GM12891 (cell line): ENCODE measurements around the gene NHSL1.

Source experiments
- PAX5 ChIP-seq: IDR thresholded peaks from 2 replicates; pipeline ENCODE4 v1.6.1; 2011; ENCODE audit warnings: low read length, moderate library complexity, mild to moderate bottlenecking; ENCODE audit not compliant: insufficient read depth, severe bottlenecking
- POLR2A ChIP-seq: IDR thresholded peaks from 2 replicates; pipeline ENCODE4 v1.6.1; 2011; ENCODE audit warnings: low read depth, low read length, control low read depth
- POLR2AphosphoS5 ChIP-seq: IDR thresholded peaks from 2 replicates; pipeline ENCODE4 v1.6.1; 2011; ENCODE audit warnings: low read depth, low read length, control low read depth
- POU2F2 ChIP-seq: IDR thresholded peaks from 2 replicates; pipeline ENCODE4 v1.6.1; 2011; ENCODE audit warnings: low read depth, mild to moderate bottlenecking, control low read depth, low read length, moderate library complexity
- SPI1 ChIP-seq: IDR thresholded peaks from 2 replicates; pipeline ENCODE4 v1.6.1; 2011; ENCODE audit warnings: low read depth, low read length, control low read depth
- TAF1 ChIP-seq: IDR thresholded peaks from 2 replicates; pipeline ENCODE4 v1.6.1; 2011; ENCODE audit warnings: low read depth, low read length, control low read depth

DNA sequence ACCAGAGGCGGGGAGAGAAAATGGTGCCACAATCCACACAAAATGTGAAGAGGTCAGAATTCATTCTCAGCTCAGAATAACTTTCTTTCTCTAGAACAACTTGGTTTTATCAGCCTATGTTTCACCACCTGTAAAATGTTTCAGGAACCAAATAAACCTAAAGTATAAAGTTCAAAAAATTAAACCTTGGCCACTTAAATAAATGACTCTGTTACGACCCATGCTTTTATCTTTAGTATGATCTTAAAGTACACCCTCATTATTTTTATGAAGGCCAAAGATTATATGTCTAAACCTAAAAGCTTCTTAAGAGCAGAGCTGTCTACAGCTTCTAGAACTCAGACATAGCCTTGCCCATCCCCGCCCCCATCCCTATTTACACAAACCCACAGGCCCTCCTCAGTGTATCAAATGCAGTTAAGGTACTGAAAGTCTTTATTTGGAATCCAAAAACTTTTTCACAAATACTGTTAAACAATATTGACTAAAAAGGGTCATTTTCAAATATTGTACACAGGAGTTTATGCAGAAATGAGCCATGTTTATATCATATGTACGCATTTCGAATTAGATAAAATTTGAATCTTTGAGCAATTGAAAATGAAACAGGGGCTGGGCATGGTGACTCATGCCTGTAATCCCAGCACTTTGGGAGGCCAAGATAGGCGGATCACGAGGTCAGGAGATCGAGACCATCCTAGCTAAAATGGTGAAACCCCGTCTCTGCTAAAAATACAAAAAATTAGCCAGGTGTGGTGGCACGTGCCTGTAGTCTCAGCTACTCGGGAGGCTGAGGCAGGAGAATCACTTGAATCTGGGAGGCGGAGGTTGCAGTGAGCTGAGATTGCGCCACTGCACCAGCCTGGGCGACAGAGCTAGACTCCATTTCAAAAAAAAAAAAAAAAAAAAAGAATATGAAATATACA is 5.7 kb upstream of the NHSL1 start:
- no peak for TF ChIP-seq POLR2AphosphoS5
- TF ChIP-seq POLR2A, result no peak
- no peak for TF ChIP-seq SPI1
- TF ChIP-seq POU2F2, result no peak
- no peak for TF ChIP-seq TAF1
- no peak for TF ChIP-seq PAX5
